ENCODE results near the gene HTR1A.

DNA sequence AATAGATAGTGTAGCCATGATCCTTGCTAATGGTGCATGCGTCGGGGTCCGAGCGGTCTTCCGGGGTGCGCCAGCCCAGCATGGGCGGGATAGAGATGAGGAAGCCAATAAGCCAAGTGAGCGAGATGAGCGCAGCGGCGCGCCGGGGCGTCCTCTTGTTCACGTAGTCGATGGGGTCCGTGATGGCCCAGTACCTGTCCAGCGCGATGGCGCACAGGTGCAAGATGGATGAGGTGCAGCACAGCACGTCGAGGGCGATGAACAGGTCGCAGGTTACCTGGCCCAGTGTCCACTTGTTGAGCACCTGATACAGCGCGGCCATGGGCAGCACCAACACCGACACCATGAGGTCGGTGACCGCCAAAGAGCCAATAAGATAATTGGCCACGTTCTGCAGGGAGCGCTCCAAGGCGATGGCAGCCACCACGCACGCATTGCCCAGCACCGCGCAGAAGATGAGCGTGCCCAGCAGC, 1.1 kb downstream of the HTR1A start:
- TF ChIP-seq, protein P1, sequence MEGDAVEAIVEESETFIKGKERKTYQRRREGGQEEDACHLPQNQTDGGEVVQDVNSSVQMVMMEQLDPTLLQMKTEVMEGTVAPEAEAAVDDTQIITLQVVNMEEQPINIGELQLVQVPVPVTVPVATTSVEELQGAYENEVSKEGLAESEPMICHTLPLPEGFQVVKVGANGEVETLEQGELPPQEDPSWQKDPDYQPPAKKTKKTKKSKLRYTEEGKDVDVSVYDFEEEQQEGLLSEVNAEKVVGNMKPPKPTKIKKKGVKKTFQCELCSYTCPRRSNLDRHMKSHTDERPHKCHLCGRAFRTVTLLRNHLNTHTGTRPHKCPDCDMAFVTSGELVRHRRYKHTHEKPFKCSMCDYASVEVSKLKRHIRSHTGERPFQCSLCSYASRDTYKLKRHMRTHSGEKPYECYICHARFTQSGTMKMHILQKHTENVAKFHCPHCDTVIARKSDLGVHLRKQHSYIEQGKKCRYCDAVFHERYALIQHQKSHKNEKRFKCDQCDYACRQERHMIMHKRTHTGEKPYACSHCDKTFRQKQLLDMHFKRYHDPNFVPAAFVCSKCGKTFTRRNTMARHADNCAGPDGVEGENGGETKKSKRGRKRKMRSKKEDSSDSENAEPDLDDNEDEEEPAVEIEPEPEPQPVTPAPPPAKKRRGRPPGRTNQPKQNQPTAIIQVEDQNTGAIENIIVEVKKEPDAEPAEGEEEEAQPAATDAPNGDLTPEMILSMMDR (IDR thresholded peaks at IDR 0.05) = no peak
- no peak for TF ChIP-seq POLR2A (IDR thresholded peaks at IDR 0.05)
